ENCODE measurements around the gene MMAA.

The MMAA gene

GRCh38 chr4:145709336-145709735 is 90.2 kb downstream of the MMAA start:
- TF ChIP-seq, protein P1, sequence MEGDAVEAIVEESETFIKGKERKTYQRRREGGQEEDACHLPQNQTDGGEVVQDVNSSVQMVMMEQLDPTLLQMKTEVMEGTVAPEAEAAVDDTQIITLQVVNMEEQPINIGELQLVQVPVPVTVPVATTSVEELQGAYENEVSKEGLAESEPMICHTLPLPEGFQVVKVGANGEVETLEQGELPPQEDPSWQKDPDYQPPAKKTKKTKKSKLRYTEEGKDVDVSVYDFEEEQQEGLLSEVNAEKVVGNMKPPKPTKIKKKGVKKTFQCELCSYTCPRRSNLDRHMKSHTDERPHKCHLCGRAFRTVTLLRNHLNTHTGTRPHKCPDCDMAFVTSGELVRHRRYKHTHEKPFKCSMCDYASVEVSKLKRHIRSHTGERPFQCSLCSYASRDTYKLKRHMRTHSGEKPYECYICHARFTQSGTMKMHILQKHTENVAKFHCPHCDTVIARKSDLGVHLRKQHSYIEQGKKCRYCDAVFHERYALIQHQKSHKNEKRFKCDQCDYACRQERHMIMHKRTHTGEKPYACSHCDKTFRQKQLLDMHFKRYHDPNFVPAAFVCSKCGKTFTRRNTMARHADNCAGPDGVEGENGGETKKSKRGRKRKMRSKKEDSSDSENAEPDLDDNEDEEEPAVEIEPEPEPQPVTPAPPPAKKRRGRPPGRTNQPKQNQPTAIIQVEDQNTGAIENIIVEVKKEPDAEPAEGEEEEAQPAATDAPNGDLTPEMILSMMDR (IDR thresholded peaks at IDR 0.05; ENCODE audit: control insufficient read depth, insufficient read depth, low read depth, low read length, missing control alignments), result no peak
- no peak for DNase-seq (ENCODE audit: low read depth)
- H3K4me3 ChIP-seq (ENCODE audit: control insufficient read depth, low read depth, low read length), result no peak overlapping the region

Data from AG09309 (cell line).